T-helper 1 cell (primary cell): ENCODE measurements around the gene FAM228A.

ENCODE experiments used
- DNase-seq, 5 donors: peaks; one replicate each; pipeline ENCODE4 v3.0.0-alpha.2; 2012 to 2020

The FAM228A gene

GRCh38 chr2:24228470-24228869 is 53.6 kb downstream of the FAM228A start:
- DNase-seq: no peak

GRCh38 chr2:24231461-24231881 is 56.6 kb downstream of the FAM228A start:
- DNase-seq: no peak

- no peak for DNase-seq
Observed at GRCh38 chr2:24233321-24233720, 58.5 kb downstream of the FAM228A start.

GRCh38 chr2:24237313-24237712 is 62.5 kb downstream of the FAM228A start:
- DNase-seq: no peak

GRCh38 chr2:24238158-24238557 is 63.3 kb downstream of the FAM228A start:
- no peak for DNase-seq

- no peak for DNase-seq
Observed at GRCh38 chr2:24239553-24239952, 64.7 kb downstream of the FAM228A start.
